Activated T-cell treated with anti-CD3 and anti-CD28 coated beads, Interleukin-2, amount 50 U/mL, for 1 hour (primary cell): ENCODE measurements around the gene PCTP.

ENCODE experiments used
- DNase-seq: peaks from one replicate; pipeline ENCODE4 v3.0.0-alpha.2; 2020

PCTP gene

DNA sequence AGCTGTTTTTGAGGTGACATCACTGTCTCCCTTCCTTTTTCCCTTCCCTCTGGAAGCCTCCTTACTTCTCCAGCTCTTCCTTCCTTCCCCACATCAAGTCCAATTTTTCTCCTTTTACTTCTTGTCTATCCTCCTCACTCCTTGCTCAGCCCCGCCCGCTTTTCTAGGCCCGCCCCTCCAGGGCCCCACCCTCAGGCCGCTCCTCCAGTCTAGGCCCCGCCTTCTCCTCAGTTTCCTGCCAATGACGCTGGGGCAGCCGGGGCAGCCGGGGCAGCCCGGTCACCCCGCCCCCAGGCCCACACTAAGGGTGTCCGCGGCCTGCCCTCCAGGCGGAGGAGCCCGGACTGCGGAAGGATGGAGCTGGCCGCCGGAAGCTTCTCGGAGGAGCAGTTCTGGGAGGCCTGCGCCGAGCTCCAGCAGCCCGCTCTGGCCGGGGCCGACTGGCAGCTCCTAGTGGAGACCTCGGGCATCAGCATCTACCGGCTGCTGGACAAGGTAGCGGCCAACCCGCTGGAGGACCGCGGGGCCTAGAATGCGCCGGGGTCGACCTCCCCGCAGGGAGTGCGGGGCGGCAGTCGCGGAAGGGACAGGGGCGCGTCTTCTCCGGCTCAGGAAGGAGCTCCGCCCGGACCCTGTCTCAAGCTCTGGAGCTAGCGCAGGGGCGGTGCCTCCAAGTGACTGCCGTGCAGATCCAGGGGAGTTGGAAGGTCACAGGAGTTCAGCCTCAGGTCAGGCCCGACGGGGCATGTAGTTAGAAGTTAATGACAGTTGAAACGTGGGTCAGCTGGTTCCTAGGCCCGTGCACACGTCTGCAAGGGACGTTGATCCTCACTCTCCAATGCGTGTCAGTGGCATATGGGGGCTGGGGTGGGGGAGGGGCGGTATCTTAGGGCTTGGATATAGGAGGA, at the start of gene PCTP:
Gene PCTP, plus strand, starts transcription at position 302 of the 908 bp plus-strand sequence. Its CDS starts 53 bp downstream, at position 355.
- DNase-seq: peak; percentile 81

DNA sequence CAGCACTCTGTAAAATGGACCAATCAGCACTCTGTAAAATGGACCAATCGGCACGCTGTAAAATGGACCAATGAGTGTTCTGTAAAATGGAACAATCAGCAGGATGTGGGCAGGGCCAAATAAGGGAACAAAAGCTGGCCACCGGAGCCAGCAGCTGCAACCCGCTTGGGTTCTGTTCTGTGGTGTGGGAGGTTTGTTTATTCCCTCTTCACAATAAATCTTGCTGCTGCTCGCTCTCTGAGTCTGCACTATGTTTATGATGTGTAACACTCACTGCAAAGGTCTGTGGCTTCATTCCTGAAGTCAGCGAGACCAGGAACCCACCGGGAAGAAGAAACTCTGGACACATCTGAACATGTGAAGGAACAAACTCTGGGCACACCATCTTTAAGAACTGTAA, 48.7 kb upstream of the PCTP start:
- DNase-seq: no peak

DNA sequence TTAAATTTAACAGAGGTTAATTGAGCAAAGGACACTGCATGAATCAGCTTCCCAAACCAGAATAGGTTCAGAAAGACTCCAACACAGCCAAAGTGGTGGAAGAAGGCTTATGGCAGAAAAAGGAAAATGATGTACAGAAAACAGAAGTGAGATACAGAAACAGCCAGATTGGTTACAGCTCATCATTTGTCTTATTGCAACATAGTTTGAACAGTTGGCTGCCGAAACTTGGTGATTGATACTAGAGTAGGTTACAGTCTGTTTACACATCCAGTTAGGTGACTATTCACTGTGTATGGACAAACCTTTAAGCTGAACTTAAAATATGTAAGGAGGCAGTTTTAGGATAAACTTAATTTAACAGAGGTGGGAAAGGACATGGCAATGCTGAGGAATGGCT, 46.5 kb upstream of the PCTP start:
- no peak for DNase-seq

DNA sequence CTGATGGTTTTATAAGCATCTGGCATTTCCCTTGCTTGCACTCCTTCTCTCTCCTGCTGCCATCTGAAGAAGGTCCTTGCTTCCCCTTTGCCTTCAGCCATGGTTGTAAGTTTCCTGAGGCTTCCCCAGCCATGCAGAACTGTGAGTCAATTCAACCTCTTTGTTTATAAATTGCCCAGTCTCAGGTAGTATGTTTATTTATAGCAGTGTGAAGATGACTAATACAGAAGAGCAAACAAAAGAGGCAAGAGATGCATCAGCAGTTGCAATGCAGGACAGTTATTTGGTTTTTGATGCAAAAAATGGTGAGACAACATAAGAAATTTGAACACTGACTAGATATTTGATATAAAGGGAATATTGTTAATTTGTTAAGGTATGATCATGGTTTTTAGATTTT, 45.0 kb upstream of the PCTP start:
- no peak for DNase-seq

DNA sequence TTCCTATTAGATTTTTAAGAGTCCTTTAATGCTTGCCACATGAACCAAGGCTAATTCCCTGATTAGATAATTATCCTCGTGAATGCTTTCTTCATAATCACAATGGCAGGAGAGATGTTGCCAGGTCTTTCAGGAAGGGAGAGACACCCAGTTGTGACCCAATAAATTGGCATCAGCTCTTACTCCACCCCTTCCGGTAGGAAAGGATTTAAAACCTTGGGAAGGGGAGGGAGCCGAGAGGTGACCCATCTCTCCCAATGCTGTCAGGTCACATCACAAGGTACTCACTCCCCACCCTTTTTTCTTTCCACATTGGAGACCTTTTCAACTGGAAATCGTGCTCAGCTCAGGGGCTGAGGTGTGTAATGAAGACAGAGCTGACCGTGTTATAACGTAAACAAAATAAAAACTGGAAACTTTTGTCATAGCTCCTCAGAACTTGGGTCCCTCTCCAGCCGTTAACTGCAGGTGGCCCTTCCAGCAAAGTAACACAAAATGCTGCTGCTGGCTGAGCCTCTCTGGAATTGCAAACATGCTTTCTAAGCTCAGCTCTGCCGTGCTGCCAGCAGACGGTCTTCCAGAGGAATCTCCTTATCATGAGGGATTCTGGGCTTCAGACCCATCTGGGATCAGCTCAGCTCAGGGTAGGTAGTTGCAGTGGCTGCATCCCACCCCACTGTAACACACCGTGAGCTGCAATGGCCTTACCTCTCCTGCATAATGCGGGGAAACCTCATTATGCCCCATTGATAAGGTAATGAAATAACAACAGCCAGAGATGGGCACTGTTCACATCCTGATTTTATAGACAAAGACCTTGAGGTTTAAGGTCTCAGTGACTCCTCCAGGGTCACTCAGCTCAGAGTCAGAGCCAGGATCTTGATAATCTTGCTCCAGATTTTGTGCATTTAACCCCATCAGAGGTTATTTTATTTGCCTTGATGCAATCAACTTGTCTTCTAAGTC, 43.8 kb upstream of the PCTP start:
- DNase-seq: no peak

DNA sequence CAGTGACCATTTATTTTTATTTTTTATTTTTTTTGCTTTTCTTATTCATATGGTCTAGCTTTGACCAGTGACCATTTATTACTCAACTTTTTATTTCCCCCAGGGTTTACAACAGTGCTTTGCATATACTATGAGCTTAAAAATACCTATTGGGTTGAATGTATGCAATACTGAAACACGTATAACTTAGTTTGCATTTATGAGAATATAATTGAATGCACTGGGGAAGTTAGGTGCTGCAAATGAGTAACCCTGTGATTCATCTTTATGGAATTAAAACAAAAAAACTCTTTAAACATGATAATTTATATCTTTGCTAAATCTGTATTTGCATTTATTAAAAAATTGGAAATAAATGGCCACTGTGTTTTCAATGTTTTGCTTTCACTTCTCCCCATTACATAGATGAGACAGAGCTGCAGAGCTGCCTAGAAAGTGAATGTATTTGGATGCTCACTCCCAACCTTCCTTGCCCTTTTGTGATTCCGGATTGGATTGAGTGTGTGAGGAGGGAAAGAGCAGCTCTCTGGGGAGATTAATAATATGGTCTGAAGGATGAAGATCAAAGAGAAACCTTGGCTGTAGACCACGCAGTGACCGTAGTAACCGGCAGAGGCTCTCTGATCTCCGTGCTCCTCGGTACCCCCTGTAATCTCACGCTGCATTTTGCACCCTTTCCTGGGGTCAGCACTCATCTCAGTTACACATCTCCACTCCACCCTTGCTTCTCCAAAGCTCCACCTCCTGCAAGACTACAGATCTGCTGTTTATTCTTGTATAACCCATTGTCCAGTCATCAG, 42.5 kb upstream of the PCTP start:
- no peak for DNase-seq

DNA sequence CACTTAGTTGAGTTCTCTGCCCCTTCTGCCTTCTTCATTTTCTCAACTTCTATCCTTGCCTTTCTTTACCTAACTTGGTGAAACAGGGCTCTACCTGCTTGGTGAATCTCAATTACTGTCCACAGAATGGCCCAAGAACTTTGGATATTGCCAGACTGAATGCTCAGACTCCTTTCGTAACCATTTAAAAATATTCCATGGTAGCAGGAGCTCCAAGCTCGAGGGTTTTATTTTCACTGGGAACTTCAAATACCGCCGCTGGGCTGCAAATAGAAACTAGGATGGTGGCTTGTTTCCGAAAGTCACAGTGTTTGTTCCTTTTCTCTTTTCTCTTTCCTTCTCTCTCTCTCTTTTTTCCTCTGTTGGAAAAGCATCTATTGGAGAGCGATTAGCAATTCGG, 41.4 kb upstream of the PCTP start:
- no peak for DNase-seq

DNA sequence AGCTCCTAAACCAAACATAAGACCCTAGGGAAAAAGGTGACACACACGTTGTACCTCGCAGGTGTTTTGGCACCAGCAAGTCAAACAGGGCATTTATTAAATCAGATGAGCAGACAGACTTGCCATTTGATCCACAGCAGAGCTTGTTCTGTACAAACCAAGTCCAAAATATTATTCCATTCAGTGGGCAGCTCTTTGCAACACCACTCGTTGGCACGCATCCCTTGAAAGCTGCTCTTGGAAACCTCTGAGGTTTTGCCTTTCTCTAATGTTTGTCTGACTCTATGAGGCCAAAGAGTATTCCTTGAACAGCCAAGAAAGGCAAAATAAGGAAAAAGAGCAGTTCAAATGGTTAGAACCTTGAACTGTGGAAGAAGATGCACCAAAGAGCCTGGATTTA, 40.9 kb upstream of the PCTP start:
- no peak for DNase-seq

DNA sequence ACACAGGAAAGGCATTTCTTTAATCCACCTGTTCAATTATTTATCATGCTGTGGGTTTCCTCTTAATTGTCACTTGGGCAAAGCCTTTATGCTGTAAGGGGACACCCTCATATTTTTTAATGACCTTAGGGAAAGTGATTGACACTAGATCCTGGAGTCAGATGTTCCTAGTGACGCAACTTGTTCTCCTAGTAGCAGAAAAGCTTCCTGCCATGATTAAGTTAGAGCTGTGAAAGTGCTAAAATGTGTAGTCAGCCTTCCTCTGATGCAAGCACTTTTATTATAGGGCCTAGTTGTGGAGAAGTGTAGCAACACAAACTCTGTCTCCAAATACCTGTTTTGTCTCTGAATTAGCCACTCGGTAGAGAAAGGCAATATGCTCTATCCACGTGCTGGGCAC, 40.4 kb upstream of the PCTP start:
- DNase-seq: no peak

DNA sequence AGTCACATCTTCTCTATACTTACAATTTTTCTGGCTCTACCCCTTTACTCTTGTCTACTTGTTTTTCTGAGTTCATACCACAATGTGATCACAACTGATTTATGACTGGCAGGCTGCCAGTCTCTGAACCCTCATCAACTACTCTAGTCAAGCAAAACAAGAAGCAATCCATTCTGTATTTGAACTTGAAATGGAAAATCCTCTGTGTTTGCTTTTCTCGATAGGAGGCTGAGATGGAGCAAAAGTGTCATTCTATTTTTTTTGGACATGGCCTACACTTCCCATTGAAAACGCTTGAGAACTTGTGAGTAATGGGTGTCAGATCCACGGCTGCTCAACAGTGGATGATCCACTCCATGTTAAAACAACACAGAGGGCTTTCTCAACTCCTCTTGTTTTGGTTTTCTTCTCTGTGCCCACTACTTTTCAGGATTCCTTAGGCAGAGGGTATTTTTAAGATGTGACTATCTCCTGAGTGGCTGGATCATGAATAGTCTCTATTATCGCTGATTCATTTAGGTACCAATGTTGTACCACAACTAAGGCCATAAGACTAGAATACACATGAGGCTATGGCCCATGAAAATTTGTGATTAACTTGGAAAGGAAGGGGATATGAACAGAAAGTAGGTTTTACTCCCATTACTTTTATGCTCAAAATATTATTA, 39.9 kb upstream of the PCTP start:
- no peak for DNase-seq

DNA sequence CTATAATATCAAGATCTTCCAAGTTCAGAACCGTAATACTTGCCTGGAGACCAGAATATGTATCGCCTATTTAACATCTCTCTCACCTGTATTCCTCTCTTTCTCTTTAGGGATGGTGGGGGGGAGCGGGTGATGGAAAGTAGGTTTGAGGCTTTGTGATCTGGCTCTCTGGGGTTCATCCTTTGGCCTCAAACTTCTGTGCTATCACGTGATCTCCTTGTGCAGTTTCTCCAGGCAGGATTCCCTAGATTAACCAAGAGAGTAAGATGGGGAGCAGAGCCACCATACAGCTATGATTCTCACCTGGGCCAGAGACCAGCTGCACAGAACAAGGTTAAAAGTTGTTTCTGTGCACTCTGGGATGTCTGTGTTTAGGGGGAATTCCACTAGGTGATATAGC, 33.4 kb upstream of the PCTP start:
- DNase-seq: no peak

DNA sequence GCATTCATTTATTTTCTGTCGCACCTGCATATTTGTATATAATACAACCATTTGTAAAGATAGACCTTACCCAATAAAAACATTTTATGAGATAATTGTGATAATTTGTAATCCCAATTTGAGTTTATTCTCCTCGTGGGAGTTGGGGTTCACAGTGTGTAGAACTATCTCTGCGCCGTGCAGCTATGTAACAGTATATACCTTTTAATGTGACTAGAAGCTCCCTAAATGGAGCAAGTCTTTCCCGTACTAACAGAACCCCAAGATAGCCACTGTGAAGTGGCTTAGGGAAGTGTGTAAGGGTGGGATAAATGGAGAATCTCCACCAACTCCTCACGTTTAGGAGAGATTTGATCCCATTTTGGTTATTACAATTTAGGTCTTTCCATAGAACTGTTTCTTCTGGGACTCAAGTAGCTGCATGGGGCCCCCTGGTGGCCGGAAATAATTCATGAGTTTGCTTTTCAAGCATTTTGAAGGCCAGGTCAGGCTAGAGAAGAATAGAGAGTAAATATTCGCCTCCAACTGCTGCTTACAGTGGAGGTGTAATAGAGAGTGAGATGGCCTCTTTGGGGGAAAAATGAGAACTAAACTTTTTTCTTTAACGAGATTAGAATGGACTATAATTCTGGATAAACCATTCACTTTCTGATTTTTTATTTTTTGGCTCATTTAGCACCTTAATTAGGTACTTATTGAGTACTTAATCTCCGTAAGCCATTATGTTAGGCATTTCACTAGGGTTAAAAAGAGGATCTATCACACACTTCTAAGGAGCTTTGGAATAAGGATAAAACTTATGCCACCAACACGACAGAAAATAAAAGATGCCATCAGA, 32.7 kb upstream of the PCTP start:
- DNase-seq: peak; percentile 42

DNA sequence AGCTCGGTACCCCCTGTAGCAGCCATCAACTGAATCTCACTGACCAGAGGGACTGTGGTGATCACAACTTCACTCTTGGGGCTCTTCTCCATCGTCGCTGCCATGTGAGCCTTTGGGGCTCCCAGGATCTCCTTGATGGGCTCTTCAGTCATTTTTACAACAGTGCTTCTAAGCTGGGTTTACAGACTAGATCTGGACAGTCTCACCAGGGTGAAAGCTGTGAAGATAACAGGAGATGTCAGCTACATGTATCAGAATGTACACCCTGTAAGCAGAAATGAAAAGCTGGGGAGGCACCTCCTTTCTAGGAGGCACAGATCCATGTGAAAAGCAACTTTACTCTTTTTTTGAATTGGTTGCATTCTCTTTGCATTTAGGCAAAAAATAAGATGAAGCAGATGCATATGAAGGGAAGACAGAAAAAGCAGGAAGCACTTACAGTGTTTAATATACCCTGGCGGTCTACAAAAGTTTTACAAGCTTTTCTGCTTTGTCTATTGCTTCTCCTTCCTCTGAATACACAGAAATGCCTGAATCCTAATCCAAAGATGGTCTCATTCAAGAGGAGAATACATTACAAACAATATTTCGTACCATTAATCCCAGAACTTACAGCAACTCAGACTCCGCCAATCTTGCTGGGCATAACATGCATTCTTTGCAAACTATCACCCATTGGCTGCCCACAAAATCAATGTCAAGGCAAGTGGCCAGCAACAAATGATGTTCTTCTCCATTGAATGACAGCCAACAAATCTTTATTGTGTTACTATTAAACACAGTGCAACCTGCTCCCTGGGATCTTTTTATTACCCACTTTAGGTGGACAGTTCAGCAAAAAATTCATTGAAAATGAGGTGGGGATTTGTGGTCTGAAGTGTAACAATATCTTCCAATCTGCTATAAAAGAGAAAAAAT, 29.7 kb upstream of the PCTP start:
- no peak for DNase-seq

DNA sequence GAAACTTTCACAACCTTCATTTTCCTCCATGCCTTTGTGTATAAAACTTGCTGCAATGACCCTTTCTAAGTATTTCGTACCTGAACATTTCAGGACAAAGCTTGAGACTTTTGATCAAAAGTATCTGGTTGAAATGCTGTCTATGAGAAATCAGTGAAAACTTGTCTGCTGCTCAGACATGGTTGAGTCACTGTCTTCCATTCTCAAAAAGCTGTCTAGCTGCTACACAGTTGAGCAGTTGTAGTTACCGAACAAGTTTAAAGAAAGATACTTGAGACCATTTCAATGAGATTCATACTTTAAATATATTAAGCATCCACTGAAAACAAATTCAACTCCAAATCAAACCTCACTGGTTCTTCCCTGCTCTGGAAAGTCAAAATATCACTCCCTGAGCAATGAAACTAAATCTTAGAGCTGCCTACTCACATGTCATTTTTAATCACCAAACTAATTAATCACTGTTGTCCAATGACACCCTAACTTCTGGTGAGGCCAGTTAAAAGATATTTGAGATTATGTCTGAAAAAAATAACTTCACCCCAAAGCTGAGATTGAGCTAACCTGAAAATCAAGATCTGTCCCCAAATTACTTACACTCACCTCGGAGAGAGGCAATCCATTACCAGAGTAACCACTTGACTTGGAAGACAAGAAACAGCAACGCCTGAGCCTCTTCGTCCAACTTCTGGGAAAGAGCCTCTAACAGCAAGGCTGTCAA, 28.7 kb upstream of the PCTP start:
- DNase-seq: no peak

DNA sequence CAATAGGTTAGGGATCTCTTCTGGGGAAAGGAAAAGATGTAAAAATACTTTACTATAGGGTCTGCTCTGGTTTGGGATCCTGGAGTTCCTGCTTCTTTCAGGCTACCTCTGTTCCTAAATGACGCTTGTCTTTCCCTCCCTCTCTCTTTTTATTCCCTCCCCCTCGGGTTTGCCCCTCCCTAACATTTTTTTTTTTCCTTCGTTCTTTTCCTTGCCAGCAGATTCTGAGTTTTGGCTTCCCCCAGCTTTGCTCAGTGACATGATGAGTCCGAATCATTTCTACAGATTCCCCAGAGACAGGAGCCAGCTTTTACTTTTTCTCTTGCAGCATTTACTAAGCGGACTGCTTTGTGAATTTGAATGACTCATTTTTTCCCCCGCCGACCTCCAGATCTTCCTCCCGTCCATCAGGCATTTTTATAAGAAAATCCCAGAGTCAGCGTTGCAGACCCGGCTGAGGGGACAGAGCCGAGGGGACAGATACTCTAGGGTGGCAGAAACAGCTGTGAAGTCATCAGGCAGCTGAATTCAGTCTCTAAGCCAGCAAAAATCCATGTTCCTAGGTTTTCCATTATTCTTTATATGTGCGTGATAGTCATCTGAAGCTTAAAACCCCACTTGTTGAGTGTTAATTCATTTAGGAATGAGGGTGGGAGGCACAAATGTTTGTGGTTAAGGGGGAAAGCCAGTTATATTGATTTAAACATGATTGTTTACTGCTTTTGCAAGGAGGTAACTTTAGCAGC, 27.9 kb upstream of the PCTP start, which contains the start of gene TMEM100:
Gene TMEM100, minus strand, starts transcription at position 123 of the 746 bp plus-strand sequence. CDS start 1,794 bp downstream, outside the sequence.
- DNase-seq: no peak

DNA sequence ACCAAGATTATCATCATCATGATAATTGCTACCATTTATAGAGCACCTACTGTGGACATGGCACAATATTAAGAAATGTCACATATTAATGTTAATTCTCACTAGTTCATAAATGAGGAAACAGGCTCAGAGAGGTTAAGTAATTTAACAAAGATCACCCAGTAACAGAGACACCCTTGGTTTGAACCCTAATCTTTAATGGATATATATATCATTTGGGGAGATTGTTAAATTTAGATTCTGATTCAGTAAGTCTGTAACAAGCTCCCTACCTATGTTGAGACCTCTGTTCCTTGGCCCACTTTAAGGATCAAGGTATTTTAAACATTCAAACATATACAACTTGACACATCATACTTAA, 27.4 kb upstream of the PCTP start:
- no peak for DNase-seq

DNA sequence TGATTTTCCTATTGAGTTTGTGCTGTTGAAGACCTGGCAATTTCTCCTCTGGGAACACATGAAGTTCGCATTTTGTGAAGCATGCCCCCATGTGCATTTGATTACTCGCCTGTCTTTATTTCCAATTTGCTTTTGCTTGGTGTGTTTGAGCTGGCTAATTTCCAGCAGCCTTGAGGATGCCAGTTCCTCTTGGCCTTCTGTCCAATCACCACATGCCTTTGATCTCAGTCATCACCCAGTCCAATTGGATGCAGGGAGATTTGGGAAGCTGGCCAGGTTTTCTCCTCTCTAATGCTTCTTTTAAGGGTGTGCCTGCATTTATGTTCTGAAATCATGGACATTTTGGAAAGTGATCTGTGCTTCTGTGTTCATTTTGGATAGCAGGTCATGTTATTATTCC, 24.4 kb upstream of the PCTP start:
- DNase-seq: no peak

DNA sequence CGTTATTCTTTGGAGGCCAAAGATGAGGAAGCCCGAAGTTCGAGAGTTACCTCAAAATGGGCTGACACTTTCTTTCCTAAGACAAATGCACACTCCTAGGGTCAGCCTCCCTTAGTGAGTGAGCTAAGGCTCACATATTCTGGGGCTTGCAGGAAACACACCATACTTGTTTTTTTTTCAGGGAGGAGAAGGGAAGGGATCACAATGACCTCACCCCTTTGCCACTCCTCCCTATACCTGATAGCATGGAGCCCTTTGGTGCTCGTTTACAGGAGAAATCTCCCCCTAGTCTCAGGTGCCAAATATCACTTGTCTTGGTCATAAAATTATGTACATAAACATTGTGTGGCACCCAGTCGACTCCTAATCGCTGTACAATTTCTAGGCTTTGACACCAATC, 23.6 kb upstream of the PCTP start:
- no peak for DNase-seq

DNA sequence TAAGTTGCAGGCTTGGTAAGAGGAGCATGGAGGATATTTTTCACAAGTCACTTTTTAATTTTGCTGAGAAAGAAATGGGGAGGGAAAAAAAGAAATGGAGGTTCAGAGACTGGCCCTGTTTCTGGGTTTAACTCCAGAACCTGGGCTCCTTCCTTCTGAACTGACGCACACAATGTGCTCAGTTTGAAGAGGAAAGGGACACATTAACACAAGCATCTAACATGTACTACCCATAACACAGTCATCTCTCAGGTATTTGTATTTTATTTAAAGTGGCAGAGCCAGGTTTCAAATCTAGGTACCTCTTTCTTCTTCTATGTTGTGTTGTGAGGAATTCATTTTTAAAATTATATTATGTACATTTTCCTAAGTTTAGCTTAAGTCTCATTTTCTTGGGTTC, 22.9 kb upstream of the PCTP start:
- DNase-seq: no peak
